ENCODE results near the gene DNAJB7.
"Not testable (repeated sequence)": the region's sequence is repeated elsewhere in the genome, so short reads cannot be mapped to it uniquely, and the experiment has no call there.

DNAJB7 gene

DNA sequence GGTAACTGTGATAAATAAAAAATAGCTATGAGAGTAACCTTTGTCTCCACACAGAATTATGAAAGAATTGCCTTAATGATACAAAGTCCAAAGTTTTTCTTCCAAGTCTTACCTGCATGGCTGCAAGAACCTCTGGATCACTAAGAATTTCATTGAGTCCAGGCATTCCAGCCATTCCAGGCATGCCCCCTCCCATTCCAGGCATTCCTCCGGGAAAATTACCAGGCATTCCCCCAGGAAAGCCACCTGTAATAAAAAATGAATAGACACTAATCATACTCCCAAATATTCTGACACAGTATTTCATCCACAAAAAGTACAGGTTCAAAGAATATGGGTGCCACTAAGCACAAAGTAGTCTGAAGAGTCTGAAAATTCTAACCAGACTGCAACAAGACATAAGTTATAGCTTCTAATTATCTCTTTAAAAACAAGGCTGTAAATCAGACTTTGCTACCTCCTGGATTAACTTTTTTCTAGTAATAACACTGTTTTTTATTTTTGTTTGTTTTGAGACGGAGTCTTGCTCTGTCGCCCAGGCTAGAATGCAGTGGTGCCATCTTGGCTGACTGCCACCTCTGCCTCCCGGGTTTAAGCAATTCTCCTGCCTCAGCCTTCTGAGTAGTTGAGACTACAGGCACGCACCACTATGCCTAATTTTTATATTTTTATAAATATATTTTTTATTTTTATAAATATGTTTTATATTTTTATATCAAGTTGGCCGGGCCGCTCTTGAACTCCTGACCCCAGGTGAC is 34.8 kb downstream of the DNAJB7 start:
- no peak overlapping the region for H3K9ac ChIP-seq (ENCODE audit: low read depth, low read length, poor library complexity, severe bottlenecking)
- no peaks in the 10 kb centered on the region for H4K20me1 ChIP-seq (ENCODE audit: insufficient read depth, low read length, poor library complexity, severe bottlenecking)
- H3K36me3 ChIP-seq (ENCODE audit: insufficient read depth, low read length) = peaks cover 78% of the 10 kb centered on the region
- no peaks in the 10 kb centered on the region for H3K4me1 ChIP-seq (ENCODE audit: insufficient read depth, low read length, poor library complexity, severe bottlenecking)
- no peak overlapping the region for H3K4me3 ChIP-seq (ENCODE audit: low read length, poor library complexity, severe bottlenecking)
- H3K79me2 ChIP-seq (ENCODE audit: insufficient read depth, low read length) = no peaks in the 10 kb centered on the region
- no peak for TF ChIP-seq EZH2phosphoT487 (IDR thresholded peaks at IDR 0.05; ENCODE audit: borderline replicate concordance)
- TF ChIP-seq, protein P1, sequence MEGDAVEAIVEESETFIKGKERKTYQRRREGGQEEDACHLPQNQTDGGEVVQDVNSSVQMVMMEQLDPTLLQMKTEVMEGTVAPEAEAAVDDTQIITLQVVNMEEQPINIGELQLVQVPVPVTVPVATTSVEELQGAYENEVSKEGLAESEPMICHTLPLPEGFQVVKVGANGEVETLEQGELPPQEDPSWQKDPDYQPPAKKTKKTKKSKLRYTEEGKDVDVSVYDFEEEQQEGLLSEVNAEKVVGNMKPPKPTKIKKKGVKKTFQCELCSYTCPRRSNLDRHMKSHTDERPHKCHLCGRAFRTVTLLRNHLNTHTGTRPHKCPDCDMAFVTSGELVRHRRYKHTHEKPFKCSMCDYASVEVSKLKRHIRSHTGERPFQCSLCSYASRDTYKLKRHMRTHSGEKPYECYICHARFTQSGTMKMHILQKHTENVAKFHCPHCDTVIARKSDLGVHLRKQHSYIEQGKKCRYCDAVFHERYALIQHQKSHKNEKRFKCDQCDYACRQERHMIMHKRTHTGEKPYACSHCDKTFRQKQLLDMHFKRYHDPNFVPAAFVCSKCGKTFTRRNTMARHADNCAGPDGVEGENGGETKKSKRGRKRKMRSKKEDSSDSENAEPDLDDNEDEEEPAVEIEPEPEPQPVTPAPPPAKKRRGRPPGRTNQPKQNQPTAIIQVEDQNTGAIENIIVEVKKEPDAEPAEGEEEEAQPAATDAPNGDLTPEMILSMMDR (conservative IDR thresholded peaks at IDR 0.05; ENCODE audit: low read length) = no peak
- H3K9me2 ChIP-seq (replicated peaks; ENCODE audit: low read depth, low read length) = no peaks in the 10 kb centered on the region
- H3F3A ChIP-seq (ENCODE audit: low read depth) = no peaks in the 10 kb centered on the region
- H2AFZ ChIP-seq (ENCODE audit: low read length) = no peak overlapping the region
- no peak overlapping the region for H3K4me2 ChIP-seq (ENCODE audit: low read depth, low read length, poor library complexity, severe bottlenecking)
- no peaks in the 10 kb centered on the region for H3K27me3 ChIP-seq (ENCODE audit: insufficient read depth, low read length, poor library complexity, severe bottlenecking)
- H3K9me3 ChIP-seq (ENCODE audit: insufficient read depth, low read depth, low read length) = no peaks in the 10 kb centered on the region

DNA sequence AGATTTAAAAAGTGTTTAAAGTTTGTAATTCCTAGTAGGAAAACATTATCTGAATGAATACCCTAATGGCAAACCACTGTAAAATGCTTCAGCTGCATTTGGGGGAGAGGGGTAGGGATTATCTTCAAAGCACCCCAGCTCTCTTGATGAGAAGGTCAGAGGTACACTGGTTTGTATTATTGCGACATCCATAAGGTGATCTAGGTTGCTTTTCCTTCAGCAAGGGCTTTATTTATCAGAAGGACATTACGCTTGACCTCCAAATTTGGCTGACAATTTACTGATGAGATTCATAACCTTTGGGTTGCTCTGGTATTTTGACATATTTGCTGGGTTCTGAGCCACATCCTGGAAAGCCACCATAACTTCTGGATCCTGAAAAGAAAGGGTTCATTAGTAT is 35.6 kb downstream of the DNAJB7 start:
- H2AFZ ChIP-seq (ENCODE audit: low read length); H3F3A ChIP-seq (ENCODE audit: low read depth); H3K4me1 ChIP-seq (ENCODE audit: insufficient read depth, low read length, poor library complexity, severe bottlenecking); H3K9me2 ChIP-seq (replicated peaks; ENCODE audit: low read depth, low read length); H3K4me2 ChIP-seq (ENCODE audit: low read depth, low read length, poor library complexity, severe bottlenecking); H3K79me2 ChIP-seq (ENCODE audit: insufficient read depth, low read length); H3K9ac ChIP-seq (ENCODE audit: low read depth, low read length, poor library complexity, severe bottlenecking); H3K4me3 ChIP-seq (ENCODE audit: low read length, poor library complexity, severe bottlenecking); H3K9me3 ChIP-seq (ENCODE audit: insufficient read depth, low read depth, low read length); H4K20me1 ChIP-seq (ENCODE audit: insufficient read depth, low read length, poor library complexity, severe bottlenecking); H3K27me3 ChIP-seq (ENCODE audit: insufficient read depth, low read length, poor library complexity, severe bottlenecking): not testable (repeated sequence)
- H3K36me3 ChIP-seq (ENCODE audit: insufficient read depth, low read length) = peaks cover 70% of the 10 kb centered on the region

DNA sequence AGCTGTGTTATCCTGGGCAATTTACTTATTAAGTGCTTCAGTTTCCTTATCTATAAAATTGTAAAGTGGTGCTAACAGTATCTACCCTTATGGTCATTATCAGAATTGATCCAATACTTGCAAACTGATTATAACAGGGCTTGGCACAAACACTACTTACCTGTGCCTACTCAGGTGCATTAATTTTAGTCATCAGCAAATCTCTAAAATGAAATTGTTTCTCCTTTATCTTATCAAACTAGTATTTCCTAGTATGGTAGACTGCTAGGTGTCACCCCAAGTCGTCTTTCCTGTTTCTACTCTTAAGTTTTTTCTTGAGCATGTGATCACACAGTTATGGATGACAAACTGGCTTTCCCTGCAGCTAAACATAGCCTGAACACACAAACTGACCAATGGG is 38.5 kb downstream of the DNAJB7 start:
- no peak overlapping the region for H3K9ac ChIP-seq (ENCODE audit: low read depth, low read length, poor library complexity, severe bottlenecking)
- no peak overlapping the region for H2AFZ ChIP-seq (ENCODE audit: low read length)
- peaks cover 43% of the 10 kb centered on the region; the same call in 1 of the 2 replicates for H3K36me3 ChIP-seq (ENCODE audit: insufficient read depth, low read length)
- no peaks in the 10 kb centered on the region for H3K9me2 ChIP-seq (replicated peaks; ENCODE audit: low read depth, low read length)
- no peak overlapping the region for H3K4me2 ChIP-seq (ENCODE audit: low read depth, low read length, poor library complexity, severe bottlenecking)
- no peaks in the 10 kb centered on the region for H4K20me1 ChIP-seq (ENCODE audit: insufficient read depth, low read length, poor library complexity, severe bottlenecking)
- H3K79me2 ChIP-seq (ENCODE audit: insufficient read depth, low read length) = peaks cover 7% of the 10 kb centered on the region
- no peaks in the 10 kb centered on the region for H3F3A ChIP-seq (ENCODE audit: low read depth)
- no peaks in the 10 kb centered on the region for H3K27me3 ChIP-seq (ENCODE audit: insufficient read depth, low read length, poor library complexity, severe bottlenecking)
- no peaks in the 10 kb centered on the region for H3K9me3 ChIP-seq (ENCODE audit: insufficient read depth, low read depth, low read length)
- no peak overlapping the region for H3K4me3 ChIP-seq (ENCODE audit: low read length, poor library complexity, severe bottlenecking)
- H3K4me1 ChIP-seq (ENCODE audit: insufficient read depth, low read length, poor library complexity, severe bottlenecking) = peaks cover under 1% of the 10 kb centered on the region
- TF ChIP-seq, protein P1 (conservative IDR thresholded peaks at IDR 0.05; ENCODE audit: low read length) = no peak
- TF ChIP-seq EZH2phosphoT487 (IDR thresholded peaks at IDR 0.05; ENCODE audit: borderline replicate concordance) = no peak

All from Loucy (cell line).